ENCODE data around the gene TMEM225.

Gene TMEM225

DNA sequence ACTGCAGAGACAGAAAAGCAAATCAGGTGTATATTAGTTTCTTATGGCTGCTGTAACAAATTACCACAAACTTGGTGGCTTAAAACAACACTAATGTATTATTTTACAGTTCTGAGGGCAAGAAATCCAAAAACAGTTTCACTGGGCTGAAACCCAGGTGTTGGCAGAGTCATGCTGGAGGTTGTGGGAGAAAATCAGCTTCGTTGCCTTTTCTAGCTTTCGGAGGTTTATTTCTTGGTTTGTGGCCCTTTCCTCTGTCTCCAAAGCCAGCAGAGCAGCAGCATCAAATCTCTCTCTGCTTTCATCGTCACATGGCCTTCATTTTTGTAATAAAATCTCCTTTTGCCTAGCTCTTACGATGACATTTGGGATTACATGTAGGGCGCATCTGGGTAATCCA, 46.3 kb downstream of the TMEM225 start:
- TF ChIP-seq GATA3 (IDR thresholded peaks at IDR 0.05; ENCODE audit: low read depth, low read length) (no peak), GATA2 (IDR thresholded peaks at IDR 0.05; ENCODE audit: low read depth, low read length) (no peak)

DNA sequence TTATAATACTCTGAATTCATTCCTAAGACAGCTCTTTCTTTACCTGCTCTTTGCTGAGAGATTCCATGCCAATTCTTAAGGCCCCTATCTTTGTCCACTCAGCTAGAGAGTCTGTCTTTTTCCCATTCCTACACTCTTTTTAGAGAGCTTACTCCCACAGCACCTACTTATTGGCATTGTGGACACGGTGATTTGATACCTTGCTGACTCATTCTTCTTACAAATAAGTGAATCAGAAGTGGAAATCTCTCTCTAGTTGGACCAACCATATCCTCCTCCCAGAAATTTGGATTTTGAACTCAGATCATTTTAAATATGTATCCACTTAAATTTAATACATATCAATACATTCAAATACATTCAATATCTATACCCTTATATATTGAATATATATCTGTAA, 46.8 kb downstream of the TMEM225 start:
- TF ChIP-seq GATA2 (IDR thresholded peaks at IDR 0.05; ENCODE audit: low read depth, low read length) (no peak), GATA3 (IDR thresholded peaks at IDR 0.05; ENCODE audit: low read depth, low read length) (no peak)

DNA sequence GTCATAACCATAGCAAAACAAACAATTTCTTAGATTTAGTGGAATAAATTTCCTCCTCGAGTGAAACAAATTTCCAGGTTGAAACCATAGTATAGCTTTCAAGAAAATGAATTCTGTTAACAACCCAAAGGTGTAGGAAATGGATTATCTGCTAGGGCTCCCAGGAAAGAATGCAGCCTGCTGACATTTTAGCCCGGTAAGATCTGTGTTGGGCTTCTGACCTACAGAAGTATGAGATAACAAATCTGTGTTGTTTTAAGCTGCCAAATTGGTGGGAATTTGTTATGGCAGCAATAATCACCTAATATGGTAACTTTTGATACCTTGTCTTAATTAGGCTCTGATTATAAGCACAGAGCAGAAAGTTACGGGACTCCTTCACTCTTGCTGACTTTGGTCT, 47.3 kb downstream of the TMEM225 start:
- no peak for TF ChIP-seq GATA3 (IDR thresholded peaks at IDR 0.05; ENCODE audit: low read depth, low read length)
- TF ChIP-seq GATA2 (IDR thresholded peaks at IDR 0.05; ENCODE audit: low read depth, low read length): no peak

- no peak for TF ChIP-seq GATA3 (IDR thresholded peaks at IDR 0.05; ENCODE audit: low read depth, low read length)
- no peak for TF ChIP-seq GATA2 (IDR thresholded peaks at IDR 0.05; ENCODE audit: low read depth, low read length)
Observed at GRCh38 chr11:123833095-123833494, 52.4 kb downstream of the TMEM225 start.
